Mesodermal cell (in vitro differentiated cells): ENCODE measurements around the gene DIO3.
"Not testable (repeated sequence)": the region's sequence is repeated elsewhere in the genome, so short reads cannot be mapped to it uniquely, and the experiment has no call there.

Experiments used
- H3K27ac ChIP-seq: 2 replicates; pipeline ENCODE4 v1.7.0; 2013; ENCODE audit warnings: mild to moderate bottlenecking, low read depth, low read length, moderate library complexity; ENCODE audit not compliant: severe bottlenecking
- H3K36me3 ChIP-seq: 2 replicates; pipeline ENCODE4 v1.7.1; 2013; ENCODE audit warnings: mild to moderate bottlenecking, low read length, moderate library complexity; ENCODE audit not compliant: control insufficient read depth, insufficient read depth
- H3K4me1 ChIP-seq: one replicate; pipeline ENCODE4 v1.7.1; 2013; ENCODE audit warnings: mild to moderate bottlenecking, low read length; ENCODE audit not compliant: insufficient read depth, control insufficient read depth, poor library complexity, severe bottlenecking
- H3K4me3 ChIP-seq: 2 replicates; pipeline ENCODE4 v1.7.0; 2013; ENCODE audit warnings: low read length, control low read depth, mild to moderate bottlenecking; ENCODE audit not compliant: insufficient read depth, poor library complexity, severe bottlenecking; ENCODE audit errors: extremely low read depth
- H3K9me3 ChIP-seq: 2 replicates; pipeline ENCODE4 v1.7.1; 2013; ENCODE audit warnings: mild to moderate bottlenecking, low read length, moderate library complexity; ENCODE audit not compliant: control insufficient read depth
- WGBS, 2 experiments: methylation state at CpG; one replicate each; pipeline ENCODE4 v1.1.5; 2013; ENCODE audit warnings: missing lambda C conversion rate in 2 of 2; ENCODE audit not compliant: insufficient coverage in 2 of 2; 5-methylcytosine and 5-hydroxymethylcytosine counted together

The DIO3 gene

DNA sequence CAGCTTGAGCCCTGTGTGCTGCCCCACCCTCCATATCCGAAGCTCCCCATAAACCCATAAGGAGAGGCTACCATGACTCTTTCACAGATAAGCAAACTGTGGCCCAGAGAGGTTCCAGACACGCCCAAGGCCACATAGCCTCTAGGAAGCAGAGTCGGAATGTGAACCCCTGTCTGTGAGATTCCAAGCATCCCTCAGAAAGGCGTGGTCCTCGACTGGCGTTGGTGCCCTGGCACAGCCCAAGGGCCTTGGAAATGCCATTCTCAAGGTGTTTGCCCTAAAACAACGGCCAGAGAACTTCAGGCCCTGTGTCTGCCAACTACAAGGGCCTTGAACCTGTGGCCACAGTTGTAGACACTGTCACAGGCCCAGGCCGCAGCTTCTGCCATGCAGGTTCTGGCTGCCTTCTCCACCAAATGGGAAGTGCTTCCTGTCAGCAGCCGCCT, 8.5 kb upstream of the DIO3 start:
- Histone ChIP-seq H3K27ac (no peak overlapping the region), H3K36me3 (no peaks in the 10 kb centered on the region), H3K4me3 (no peak overlapping the region), H3K9me3 (no peaks in the 10 kb centered on the region), H3K4me1 (no peaks in the 10 kb centered on the region)
- 76 to 92% methylated on average over 8 to 9 of the region's 9 CpGs for WGBS, 2 experiments

- no CpG with 5 or more reads among the region's 1 CpG for WGBS, 2 experiments
- no peak overlapping the region for H3K27ac ChIP-seq
- H3K36me3 ChIP-seq = no peaks in the 10 kb centered on the region
- H3K4me3 ChIP-seq = no peak overlapping the region
- H3K4me1 ChIP-seq = no peaks in the 10 kb centered on the region
- no peaks in the 10 kb centered on the region for H3K9me3 ChIP-seq
These were observed 7.9 kb upstream of the DIO3 start for GRCh38 chr14:101553393-101553792.

DNA sequence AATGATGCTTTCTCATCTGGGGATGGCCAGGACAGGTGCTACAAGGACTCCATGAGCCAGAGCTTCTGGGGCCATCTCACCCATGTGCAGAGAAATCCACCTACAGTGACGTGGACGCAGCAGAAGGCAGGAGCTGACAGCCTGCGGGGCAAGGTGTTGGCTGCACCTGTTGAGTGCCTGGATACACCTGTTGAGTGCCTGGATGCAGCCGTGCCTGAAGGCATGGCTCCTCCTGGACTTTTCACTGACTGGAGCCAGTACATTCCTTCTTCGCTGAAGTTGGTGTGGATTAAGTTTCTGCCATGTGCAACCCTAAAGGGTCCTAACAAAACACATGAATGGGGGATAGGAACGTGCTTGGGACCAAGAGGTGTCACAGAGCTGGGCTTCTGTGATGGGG, 7.4 kb upstream of the DIO3 start:
- Histone ChIP-seq H3K9me3 (no peaks in the 10 kb centered on the region), H3K36me3 (no peaks in the 10 kb centered on the region), H3K4me3 (no peak overlapping the region), H3K4me1 (no peaks in the 10 kb centered on the region), H3K27ac (no peak overlapping the region)
- WGBS, 2 experiments = 83 to 95% methylated on average over 6 of the region's 6 CpGs

DNA sequence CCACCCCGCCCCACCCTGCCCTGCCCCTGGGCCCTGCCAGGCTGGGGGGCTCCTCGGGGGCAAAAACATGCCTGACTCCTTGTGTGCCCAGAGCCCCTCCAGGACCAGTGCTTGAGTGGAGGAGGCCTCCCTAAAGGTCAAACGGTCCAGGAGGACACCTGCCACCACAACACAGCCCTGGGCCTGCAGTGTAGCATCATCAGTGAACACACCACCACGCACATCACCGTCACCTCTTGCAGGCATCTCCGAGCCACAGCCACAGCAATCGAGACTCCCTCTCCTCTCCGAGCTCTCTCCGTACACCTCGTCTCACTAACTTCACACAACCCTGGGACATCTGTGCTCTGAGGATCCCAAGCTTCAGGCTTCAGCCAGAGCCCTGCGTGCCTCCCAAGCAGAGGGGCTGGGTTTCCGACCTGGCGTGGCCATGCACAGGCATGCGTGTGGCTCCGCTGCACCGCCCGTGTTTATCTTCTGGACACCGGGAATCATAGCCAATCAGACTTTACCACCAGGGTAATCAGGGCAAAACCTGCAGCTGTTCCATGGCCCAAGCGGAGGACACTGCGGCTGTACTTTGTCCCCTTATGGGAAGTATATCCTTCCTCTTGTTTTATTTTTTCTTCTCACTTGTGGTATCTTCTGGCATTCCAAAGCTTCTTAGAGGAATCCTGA, 6.2 kb upstream of the DIO3 start:
- no peak overlapping the region for H3K27ac ChIP-seq
- no peak overlapping the region for H3K4me3 ChIP-seq
- no peaks in the 10 kb centered on the region for H3K9me3 ChIP-seq
- WGBS, 2 experiments = 91 to 94% methylated on average over 12 of the region's 20 CpGs
- no peaks in the 10 kb centered on the region for H3K4me1 ChIP-seq
- H3K36me3 ChIP-seq = no peaks in the 10 kb centered on the region

GRCh38 chr14:101555669-101556043, 5.6 kb upstream of the DIO3 start:
- H3K9me3 ChIP-seq, H3K36me3 ChIP-seq, H3K4me1 ChIP-seq, H3K27ac ChIP-seq, H3K4me3 ChIP-seq: not testable (repeated sequence)
- WGBS, 2 experiments = 79 to 89% methylated on average over 4 to 5 of the region's 5 CpGs

DNA sequence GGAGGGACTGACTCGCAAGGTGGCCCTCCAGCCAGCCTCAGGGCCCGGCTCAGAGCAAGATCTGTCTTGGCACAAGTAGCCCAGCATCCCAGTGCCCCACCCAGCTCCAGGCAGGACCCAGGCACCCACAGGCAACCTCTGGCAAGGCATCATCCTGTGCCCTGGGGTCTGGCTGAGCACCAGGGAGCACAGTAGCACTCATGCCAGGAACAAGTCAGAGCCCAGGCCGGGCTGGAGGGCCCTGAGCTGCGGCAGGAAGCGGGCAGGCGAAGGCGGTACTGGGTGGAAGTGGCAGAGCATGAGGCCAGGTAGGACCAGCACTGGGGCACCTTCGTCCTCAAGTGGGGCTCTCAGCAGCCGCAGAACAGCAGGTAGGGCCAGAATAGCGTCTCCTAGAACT, 5.2 kb upstream of the DIO3 start:
- H3K27ac ChIP-seq = no peak overlapping the region
- H3K4me1 ChIP-seq = no peaks in the 10 kb centered on the region
- no peak overlapping the region for H3K4me3 ChIP-seq
- no peaks in the 10 kb centered on the region for H3K36me3 ChIP-seq
- WGBS, 2 experiments = 94 to 95% methylated on average over 10 of the region's 10 CpGs
- H3K9me3 ChIP-seq = no peaks in the 10 kb centered on the region

DNA sequence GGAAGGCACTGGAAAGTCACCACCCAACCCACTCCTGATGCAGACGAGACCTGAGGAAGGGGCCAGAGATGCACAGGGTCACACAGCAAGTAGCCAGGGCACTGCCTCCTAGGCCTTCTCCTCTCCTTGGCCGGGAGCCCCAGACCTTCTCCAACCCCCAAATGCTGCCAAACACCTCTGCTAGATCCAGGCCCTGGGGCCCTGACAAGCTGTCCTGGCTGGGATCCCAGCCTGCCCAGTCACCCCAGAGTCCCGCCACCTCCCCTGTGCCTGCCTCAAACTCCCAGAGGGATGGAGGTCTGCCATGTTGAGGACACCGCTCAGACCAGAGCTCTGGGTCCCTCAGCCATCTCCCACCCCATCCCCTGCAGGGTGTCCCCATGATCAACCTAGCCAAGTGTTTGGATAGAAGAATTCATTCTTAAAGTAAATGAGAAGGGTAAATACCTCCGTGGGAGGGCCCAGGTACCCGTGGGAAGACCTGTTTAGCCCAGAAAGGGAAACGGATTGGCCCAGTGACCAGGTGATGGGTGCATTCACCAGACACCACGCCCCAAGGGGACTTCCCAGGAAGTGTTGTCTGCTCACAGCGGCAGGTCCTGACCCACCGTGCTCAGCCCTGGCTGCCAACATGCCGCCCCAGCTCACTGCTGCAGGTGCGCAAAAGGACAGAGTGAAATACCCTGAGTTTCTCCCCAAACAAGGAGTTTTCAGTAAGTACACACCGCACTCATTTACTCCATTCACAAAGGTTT, 4.6 kb upstream of the DIO3 start:
- WGBS, 2 experiments = 76 to 85% methylated on average over 7 to 10 of the region's 13 CpGs

GRCh38 chr14:101557321-101557695, 4.0 kb upstream of the DIO3 start:
- 91 to 97% methylated on average over 6 to 7 of the region's 7 CpGs for WGBS, 2 experiments
- H3K9me3 ChIP-seq = peaks cover 10% of the 10 kb centered on the region
- no peaks in the 10 kb centered on the region for H3K4me1 ChIP-seq
- H3K27ac ChIP-seq = no peak overlapping the region
- H3K4me3 ChIP-seq = no peak overlapping the region
- H3K36me3 ChIP-seq = no peaks in the 10 kb centered on the region

More for the DNA sequence above, 4.6 kb upstream of the DIO3 start:
- Histone ChIP-seq H3K36me3 (no peaks in the 10 kb centered on the region), H3K27ac (no peak overlapping the region), H3K4me1 (no peaks in the 10 kb centered on the region), H3K9me3 (peaks cover 4% of the 10 kb centered on the region), H3K4me3 (no peak overlapping the region)

DNA sequence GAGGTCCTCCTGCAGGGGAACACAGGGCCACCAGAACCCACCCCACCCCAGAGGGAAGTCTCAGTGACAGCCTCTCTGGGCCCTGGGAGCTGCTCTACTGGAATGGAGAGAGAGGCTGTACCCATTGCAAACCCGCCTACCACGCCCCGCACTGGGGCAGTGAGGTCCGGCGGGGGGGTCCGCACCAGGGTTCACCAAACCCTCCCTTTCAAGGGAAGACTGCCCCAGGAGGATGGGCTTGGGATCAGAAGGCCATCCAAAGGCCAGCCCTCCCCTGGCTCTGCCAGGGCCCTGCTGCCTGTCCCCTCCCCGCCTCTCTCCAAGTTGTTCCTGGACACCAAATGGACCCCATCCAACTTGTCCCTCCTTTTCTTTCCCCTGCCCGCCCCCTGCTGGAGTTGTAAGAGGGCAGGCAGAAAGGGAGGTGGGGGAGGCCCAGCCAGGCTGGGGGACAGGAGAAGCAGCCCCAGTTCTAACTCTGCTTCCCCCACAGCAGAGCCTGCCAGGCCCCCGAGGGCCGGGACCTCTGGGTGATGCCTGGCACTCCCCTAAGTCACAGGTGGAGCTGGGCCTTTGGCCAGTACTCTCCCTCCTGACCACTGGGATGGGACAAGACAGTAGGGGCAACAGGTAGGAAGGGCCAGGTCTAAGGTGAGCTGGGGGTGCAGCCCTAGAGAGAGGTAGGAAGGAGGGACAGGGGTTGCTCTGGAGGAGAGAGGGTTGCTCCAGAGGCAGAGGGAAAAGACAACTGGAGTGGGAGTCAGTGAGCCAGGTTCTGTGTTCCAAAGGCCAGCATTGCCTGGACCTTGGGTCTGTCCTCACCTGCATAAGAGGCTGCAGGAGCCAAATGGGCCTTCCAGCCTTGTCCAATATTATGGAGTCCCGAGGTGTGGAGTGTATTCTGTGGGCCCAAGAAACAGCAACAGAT, 3.2 kb upstream of the DIO3 start:
- peaks cover 11% of the 10 kb centered on the region for H3K9me3 ChIP-seq
- no peaks in the 10 kb centered on the region for H3K4me1 ChIP-seq
- H3K4me3 ChIP-seq = no peak overlapping the region
- H3K27ac ChIP-seq = no peak overlapping the region
- no peaks in the 10 kb centered on the region for H3K36me3 ChIP-seq
- WGBS, 2 experiments = 76 to 100% methylated on average over 4 to 7 of the region's 11 CpGs

DNA sequence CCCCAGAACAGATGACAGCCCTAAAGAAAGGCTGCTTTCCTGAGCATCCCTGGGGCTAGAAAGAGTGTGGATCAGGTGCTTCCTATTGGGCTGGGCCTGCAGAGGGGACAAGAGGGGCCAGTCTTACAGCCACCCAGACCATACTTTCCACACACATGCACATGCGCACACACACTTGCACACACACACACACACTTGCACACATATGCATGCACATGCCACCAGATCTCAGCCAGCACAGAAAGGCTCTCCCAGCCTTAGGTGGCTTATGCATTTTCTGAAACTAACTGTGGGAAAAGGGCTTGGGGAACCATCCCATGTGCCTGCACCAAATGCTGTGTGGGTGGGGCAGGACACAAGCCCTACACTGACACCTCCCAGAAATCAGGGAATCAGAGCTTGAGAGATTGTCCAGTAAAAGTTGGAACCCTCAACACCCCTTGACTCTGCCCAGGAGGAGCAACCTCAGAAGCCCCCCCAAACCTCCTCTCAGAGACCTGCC, 2.5 kb upstream of the DIO3 start:
- Histone ChIP-seq H3K4me1 (no peaks in the 10 kb centered on the region), H3K9me3 (peaks cover 11% of the 10 kb centered on the region), H3K36me3 (no peaks in the 10 kb centered on the region), H3K27ac (no peak overlapping the region), H3K4me3 (no peak overlapping the region)
- whole genome bisulfite sequencing, 2 experiments = 83% methylated on average over 1 of the region's 1 CpG; no CpG with 5 or more reads in 1 of the 2 experiments
